RWPE2 (cell line): ENCODE results near the gene MIPOL1.

Experiments
- ATAC-seq: fragments of 200-7000 bp; cut with Tn5 transposase; 3 replicates; pipeline ENCODE4 v1.9.1; 2021; ENCODE audit warnings: low read depth
- DNase-seq: peaks from one replicate; pipeline ENCODE4 v3.0.0-alpha.2; 2020; ENCODE audit warnings: low spot score
- H3K27ac ChIP-seq: fragments of 450-650 bp; 2 replicates; pipeline ENCODE4 v1.5.1; 2017; ENCODE audit warnings: mild to moderate bottlenecking; ENCODE audit not compliant: poor library complexity, severe bottlenecking
- H3K27me3 ChIP-seq: fragments of 250-450 bp; sonication (Bioruptor Pico); 2 replicates; pipeline ENCODE4 v1.5.1; 2021; ENCODE audit warnings: mild to moderate bottlenecking, moderate library complexity; ENCODE audit not compliant: insufficient read depth, poor library complexity, severe bottlenecking
- H3K36me3 ChIP-seq: fragments of 250-450 bp; sonication (Bioruptor Pico); 2 replicates; pipeline ENCODE4 v1.5.1; 2020; ENCODE audit warnings: low read depth, mild to moderate bottlenecking, moderate library complexity
- H3K4me1 ChIP-seq: fragments of 250-450 bp; sonication (Bioruptor Pico); 2 replicates; pipeline ENCODE4 v1.5.1; 2021; ENCODE audit warnings: mild to moderate bottlenecking, moderate library complexity; ENCODE audit not compliant: insufficient read depth, poor library complexity, severe bottlenecking
- H3K4me3 ChIP-seq: fragments of 250-450 bp; sonication (Bioruptor Pico); 2 replicates; pipeline ENCODE4 v1.5.1; 2021; ENCODE audit warnings: mild to moderate bottlenecking, moderate library complexity; ENCODE audit not compliant: severe bottlenecking
- H3K9me3 ChIP-seq: fragments of 250-450 bp; sonication (Bioruptor Pico); 2 replicates; pipeline ENCODE4 v1.5.1; 2021; ENCODE audit warnings: mild to moderate bottlenecking, moderate library complexity; ENCODE audit not compliant: severe bottlenecking
- CTCF ChIP-seq: fragments of 450-650 bp; IDR thresholded peaks from one replicate; pipeline ENCODE4 v1.5.1; 2017; ENCODE audit warnings: mild to moderate bottlenecking, moderate library complexity; ENCODE audit not compliant: poor library complexity, severe bottlenecking

The MIPOL1 gene

GRCh38 chr14:37515771-37516170 is 318.0 kb downstream of the MIPOL1 start:
- Histone ChIP-seq H3K4me3 (no peak overlapping the region), H3K27me3 (no peaks in the 10 kb centered on the region), H3K36me3 (no peaks in the 10 kb centered on the region), H3K9me3 (no peaks in the 10 kb centered on the region), H3K27ac (no peak overlapping the region), H3K4me1 (no peaks in the 10 kb centered on the region)
- ATAC-seq (no peak), DNase-seq (no peak)
- no peak for TF ChIP-seq CTCF

- Histone ChIP-seq H3K4me3 (no peak overlapping the region), H3K27ac (no peak overlapping the region), H3K4me1 (no peaks in the 10 kb centered on the region), H3K9me3 (no peaks in the 10 kb centered on the region), H3K27me3 (no peaks in the 10 kb centered on the region), H3K36me3 (no peaks in the 10 kb centered on the region; the same call in 1 of the 2 replicates)
- DNase-seq (no peak), ATAC-seq (no peak)
- TF ChIP-seq CTCF, result no peak
These were observed 329.3 kb downstream of the MIPOL1 start for GRCh38 chr14:37526994-37527393.

- H3K9me3 ChIP-seq, result no peaks in the 10 kb centered on the region
- H3K4me3 ChIP-seq, result no peak overlapping the region
- DNase-seq, result no peak
- no peaks in the 10 kb centered on the region for H3K36me3 ChIP-seq
- H3K4me1 ChIP-seq, result no peaks in the 10 kb centered on the region
- TF ChIP-seq CTCF, result no peak
- H3K27ac ChIP-seq, result no peak overlapping the region
- H3K27me3 ChIP-seq, result no peaks in the 10 kb centered on the region
- ATAC-seq, result no peak
These were observed 342.3 kb downstream of the MIPOL1 start for GRCh38 chr14:37539992-37540391.

GRCh38 chr14:37544407-37544806 is 346.7 kb downstream of the MIPOL1 start:
- H3K4me1 ChIP-seq, result no peaks in the 10 kb centered on the region
- H3K4me3 ChIP-seq, result no peak overlapping the region
- H3K27me3 ChIP-seq, result no peaks in the 10 kb centered on the region
- H3K36me3 ChIP-seq, result no peaks in the 10 kb centered on the region
- DNase-seq, result no peak
- TF ChIP-seq CTCF, result no peak
- no peak overlapping the region for H3K27ac ChIP-seq
- peak; percentile 31; the same call in 1 of the 3 replicates for ATAC-seq
- H3K9me3 ChIP-seq, result no peaks in the 10 kb centered on the region

- Histone ChIP-seq H3K9me3 (no peaks in the 10 kb centered on the region), H3K4me1 (no peaks in the 10 kb centered on the region), H3K4me3 (no peak overlapping the region), H3K27ac (no peak overlapping the region), H3K36me3 (no peaks in the 10 kb centered on the region), H3K27me3 (no peaks in the 10 kb centered on the region)
- ATAC-seq, result no peak
- no peak for DNase-seq
- peak; percentile 10 for TF ChIP-seq CTCF
These were observed 347.4 kb downstream of the MIPOL1 start for GRCh38 chr14:37545174-37545573.
